ENCODE data around the gene LMCD1. TPM values are rescaled to one million over a fixed set of nuclear protein-coding genes. Genes with fewer than 3 reads are reported as not detected.

The LMCD1 gene
- total and polyA plus RNA-seq, 2 of the 4 experiments (the other 2 are of a cell fraction) = 50.0 to 53.8 TPM

- Histone ChIP-seq H3K23ac (ENCODE audit: low read depth, low read length) (0 out of 2 replicates have a peak overlapping the region, but pooled peaks have one; percentile 1), H3K4me3 (ENCODE audit: insufficient read depth, low read depth, low read length) (no peak overlapping the region), H2AK5ac (ENCODE audit: low read depth, low read length) (peak overlapping the region; percentile 70; the same call in 1 of the 2 replicates), H3K4me2 (ENCODE audit: low read depth, low read length) (0 out of 2 replicates have a peak overlapping the region, but pooled peaks have one; percentile 10), H2BK5ac (ENCODE audit: low read depth, low read length, poor library complexity, severe bottlenecking) (peak overlapping the region; percentile 25), H3K27ac (ENCODE audit: insufficient read depth, low read length) (peak overlapping the region; percentile 81), H3K27me3 (ENCODE audit: control insufficient read depth, insufficient read depth, low read length) (no peaks in the 10 kb centered on the region), H3K9me3 (ENCODE audit: control insufficient read depth, insufficient read depth, low read length) (no peaks in the 10 kb centered on the region), H2BK15ac (ENCODE audit: low read depth, low read length) (peak overlapping the region; percentile 70; the same call in 1 of the 3 replicates), H3K9ac (ENCODE audit: low read depth, low read length) (0 out of 2 replicates have a peak overlapping the region, but pooled peaks have one; percentile 35), H3K36me3 (ENCODE audit: control insufficient read depth, insufficient read depth, low read length) (peaks cover 28% of the 10 kb centered on the region), H2AFZ (replicated peaks; ENCODE audit: low read length, poor library complexity) (peak overlapping the region; percentile 25), H4K5ac (ENCODE audit: low read depth, low read length) (peak overlapping the region; percentile 23), H2BK20ac (ENCODE audit: low read depth, low read length) (peak overlapping the region; percentile 35; the same call in 1 of the 2 replicates), H3K4ac (ENCODE audit: low read depth, low read length) (peak overlapping the region; percentile 42), H3K79me1 (ENCODE audit: low read depth in 1 of 2, low read length in 2 of 2) (peaks cover 0 to 5% of the 10 kb centered on the region in 2 experiments; a peak in 1 of 4 replicates), H3K56ac (ENCODE audit: extremely low read depth, insufficient read depth, low read length) (no peak overlapping the region; the same call in 1 of the 2 replicates), H4K91ac (ENCODE audit: insufficient read depth, low read depth, low read length) (peak overlapping the region; percentile 67), H3K18ac (ENCODE audit: low read depth, low read length) (peak overlapping the region; percentile 91), H2BK120ac (ENCODE audit: low read depth, low read length) (peak overlapping the region; percentile 72), H2AK9ac (replicated peaks; ENCODE audit: low read depth, low read length, poor library complexity) (peak overlapping the region; percentile 38), H3K14ac (replicated peaks; ENCODE audit: low read depth, low read length) (peak overlapping the region; percentile 6), H3K9me1 (ENCODE audit: insufficient read depth, low read length) (peaks cover 15% of the 10 kb centered on the region), H3K4me1 (ENCODE audit: control insufficient read depth, insufficient read depth, low read length) (peaks cover 17% of the 10 kb centered on the region), H4K20me1 (ENCODE audit: insufficient read depth, low read length) (no peaks in the 10 kb centered on the region), H4K8ac (ENCODE audit: low read depth in 2 of 2, low read length in 2 of 2) (peak overlapping the region in 1 of 2 experiments; percentile 68; a peak in 2 of 4 replicates)
- no peak; the same call in 1 of the 2 replicates for ATAC-seq (ENCODE audit: low read depth)
- dilution Hi-C loops (cut with HindIII; ENCODE audit: low sequenced_read_pairs, unreplicated experiment) (no loop called here), intact Hi-C loops (cut with micrococcal nuclease) (loop anchor here (5.0 to 10.0 kb wide), 2 partner anchors 37 to 95 kb away; partner anchors contain the start of gene LMCD1), in situ Hi-C loops (cut with MboI; ENCODE audit: low sequenced_read_pairs) (no loop called here)
- ChIA-PET CTCF (interaction anchor here (1.0 kb wide), 1 partner anchor 107 kb away, joined by 4 read pairs; no protein-coding TSS in a partner anchor), POLR2A (ENCODE audit: unreplicated experiment) (no interaction called here)
- TF ChIP-seq NFE2L2 (IDR thresholded peaks at IDR 0.05; ENCODE audit: low read depth, low read length) (no peak), CEBPB (IDR thresholded peaks at IDR 0.05; ENCODE audit: low read depth, low read length) (no peak)
- BruUV-seq (replicated peaks) = no TSS peak
- WGBS, 2 experiments (ENCODE audit: extremely low coverage in 2 of 2, insufficient read length in 1 of 2) = 43% methylated on average over 4 of the region's 7 CpGs; no CpG with 5 or more reads in 1 of the 2 experiments
- DNase-seq = peak; percentile 52
Observed at GRCh38 chr3:8539419-8539818, 37.8 kb downstream of the LMCD1 start.

Measured in IMR-90 (cell line).